ENCODE data around the gene LAP3.

Gene LAP3

DNA sequence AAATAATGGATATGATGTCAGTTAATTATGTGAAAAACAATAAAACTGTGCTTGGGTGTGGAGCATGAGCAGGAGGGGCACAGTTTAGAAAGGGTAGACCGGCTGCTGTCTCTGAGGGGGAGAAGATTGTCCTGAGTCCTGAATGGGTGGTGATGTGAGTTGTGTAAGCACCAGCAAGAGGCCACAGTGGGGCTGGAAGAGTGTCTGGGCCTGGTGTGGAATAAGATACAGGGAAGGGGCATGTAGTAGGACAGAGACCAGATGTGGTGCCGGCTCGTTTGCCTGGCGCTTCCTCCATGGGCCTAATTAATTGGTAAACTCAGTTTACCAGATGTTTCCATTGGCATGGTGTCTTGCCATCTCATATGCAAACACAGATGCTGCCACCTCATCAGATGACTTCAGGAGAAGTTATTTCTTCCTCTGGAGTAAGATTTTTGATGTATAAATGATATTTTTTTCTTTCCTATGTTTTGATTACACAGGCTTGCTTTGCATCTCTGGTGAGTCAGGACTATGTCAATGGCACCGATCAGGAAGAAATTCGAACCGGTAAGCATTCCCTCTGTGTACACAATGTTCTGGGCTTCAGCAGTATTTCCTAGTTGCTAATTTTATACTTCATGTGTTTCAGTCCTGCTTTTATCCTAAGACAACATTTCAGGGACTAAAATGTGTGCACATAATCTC lies 42.6 kb downstream of the LAP3 start:
- no peak for DNase-seq

DNA sequence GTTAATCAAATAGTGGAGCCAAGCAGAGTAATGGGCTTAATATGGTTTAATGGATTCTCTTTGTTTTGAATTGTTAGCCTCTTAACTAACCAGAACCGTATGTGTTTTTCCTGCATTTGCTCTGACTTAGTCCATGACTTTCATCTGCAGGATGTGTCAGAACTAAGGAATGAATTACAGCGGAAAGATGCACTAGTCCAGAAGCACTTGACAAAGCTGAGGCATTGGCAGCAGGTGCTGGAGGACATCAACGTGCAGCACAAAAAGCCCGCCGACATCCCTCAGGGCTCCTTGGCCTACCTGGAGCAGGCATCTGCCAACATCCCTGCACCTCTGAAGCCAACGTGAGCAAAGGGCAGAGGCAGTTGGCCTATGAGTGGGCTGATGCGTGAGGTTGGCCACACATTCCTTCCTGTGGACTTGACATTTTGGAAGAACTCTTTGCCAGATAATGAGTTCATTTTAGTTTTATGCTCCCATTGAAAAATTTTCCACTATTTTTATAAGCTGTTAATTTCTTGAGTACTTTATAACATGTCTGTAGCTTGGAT lies 46.5 kb downstream of the LAP3 start:
- no peak for DNase-seq

DNA sequence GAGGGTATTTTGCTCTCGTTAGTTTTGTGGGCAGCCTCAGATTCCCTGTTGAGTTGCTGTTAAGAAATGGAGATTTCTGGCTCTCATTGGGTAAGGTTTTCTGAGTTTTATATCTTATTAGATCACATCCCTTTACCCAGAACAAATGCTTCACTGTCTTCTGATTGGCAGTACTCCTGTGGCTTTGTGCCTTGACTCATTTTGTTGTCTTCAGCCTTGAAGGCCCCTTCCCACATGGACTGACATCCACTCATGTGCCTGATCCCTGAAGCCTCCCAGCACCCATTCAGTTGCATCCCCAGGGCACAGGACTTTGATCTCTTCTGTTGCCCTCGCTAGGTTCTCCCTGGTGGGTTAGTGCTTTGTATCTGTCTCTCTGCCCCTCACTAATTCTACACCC lies 47.8 kb downstream of the LAP3 start:
- DNase-seq: no peak

DNA sequence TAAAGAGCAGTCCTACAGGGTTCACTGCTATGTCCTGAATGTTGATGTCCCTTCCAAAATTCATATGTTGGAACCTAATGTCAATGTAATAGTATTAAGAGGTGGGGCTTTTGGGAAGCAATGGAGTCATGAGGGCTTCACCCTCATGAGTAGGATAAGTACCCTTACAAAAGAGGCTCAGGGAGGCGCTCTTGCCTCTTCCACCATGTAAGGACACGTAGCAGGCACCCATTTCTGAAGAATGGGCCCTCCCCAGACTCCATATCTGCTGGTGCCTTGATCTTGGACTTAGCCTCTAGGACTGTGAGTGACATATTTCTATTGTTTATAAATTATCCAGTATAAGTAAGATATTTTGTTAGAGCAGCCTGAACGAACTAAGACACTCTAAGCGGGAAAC lies 53.2 kb downstream of the LAP3 start:
- DNase-seq: no peak

DNA sequence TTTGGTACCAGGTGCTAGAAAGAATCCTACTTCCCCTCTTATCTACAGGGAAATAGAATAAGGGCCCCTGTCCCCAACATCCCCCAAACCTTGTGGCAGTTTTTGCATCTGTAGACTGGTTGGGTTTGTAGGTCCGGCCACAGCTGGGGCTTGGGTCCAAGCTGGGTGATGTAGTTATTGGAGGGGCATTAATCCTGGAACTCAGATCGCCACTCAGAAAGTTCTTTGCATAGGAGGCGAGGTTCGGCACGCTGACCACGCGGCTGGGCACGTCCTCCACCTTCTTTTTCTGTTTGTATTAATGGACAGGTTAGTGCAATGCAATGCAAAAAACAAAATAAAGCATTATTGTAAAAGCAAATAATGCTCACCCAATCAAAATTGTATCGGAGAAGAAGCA lies 56.6 kb downstream of the LAP3 start:
- no peak for DNase-seq

DNA sequence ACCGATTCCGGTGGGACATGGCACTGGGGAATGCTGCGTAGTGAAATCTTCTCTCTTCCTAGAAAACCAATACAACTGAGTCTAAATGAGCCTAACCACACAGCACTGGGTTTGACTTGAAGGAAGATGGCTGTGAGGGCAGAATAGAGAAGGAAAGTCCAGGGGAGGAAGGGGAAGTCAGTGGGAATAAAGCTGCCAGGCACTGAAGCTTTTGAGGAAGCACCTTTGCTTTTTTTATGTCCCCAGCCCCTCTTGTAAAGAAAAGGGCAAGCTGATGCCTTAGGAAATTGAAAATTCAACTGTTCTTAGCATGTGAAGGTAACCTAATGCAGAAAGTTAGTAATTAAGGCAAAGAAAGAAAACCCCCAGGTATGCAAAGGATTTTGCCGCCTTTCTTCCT lies 58.1 kb downstream of the LAP3 start:
- no peak for DNase-seq

DNA sequence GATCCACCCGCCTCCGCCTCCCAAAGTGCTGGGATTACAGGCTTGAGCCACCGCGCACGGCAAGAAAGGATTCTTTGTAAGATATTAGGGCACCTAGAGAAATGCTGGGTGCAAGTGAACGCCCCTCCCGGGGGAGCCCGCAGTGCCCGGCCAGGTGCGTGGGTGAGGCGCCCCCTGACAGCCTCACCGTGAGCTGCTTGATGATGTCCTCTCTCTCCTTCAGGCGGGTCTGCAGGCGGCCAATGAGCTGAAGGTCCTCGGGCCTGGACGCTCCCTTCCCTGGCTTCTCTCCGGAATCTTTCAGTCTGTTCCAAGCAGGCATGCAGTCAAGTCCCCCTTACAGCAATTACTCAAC lies 59.3 kb downstream of the LAP3 start:
- no peak for DNase-seq

DNA sequence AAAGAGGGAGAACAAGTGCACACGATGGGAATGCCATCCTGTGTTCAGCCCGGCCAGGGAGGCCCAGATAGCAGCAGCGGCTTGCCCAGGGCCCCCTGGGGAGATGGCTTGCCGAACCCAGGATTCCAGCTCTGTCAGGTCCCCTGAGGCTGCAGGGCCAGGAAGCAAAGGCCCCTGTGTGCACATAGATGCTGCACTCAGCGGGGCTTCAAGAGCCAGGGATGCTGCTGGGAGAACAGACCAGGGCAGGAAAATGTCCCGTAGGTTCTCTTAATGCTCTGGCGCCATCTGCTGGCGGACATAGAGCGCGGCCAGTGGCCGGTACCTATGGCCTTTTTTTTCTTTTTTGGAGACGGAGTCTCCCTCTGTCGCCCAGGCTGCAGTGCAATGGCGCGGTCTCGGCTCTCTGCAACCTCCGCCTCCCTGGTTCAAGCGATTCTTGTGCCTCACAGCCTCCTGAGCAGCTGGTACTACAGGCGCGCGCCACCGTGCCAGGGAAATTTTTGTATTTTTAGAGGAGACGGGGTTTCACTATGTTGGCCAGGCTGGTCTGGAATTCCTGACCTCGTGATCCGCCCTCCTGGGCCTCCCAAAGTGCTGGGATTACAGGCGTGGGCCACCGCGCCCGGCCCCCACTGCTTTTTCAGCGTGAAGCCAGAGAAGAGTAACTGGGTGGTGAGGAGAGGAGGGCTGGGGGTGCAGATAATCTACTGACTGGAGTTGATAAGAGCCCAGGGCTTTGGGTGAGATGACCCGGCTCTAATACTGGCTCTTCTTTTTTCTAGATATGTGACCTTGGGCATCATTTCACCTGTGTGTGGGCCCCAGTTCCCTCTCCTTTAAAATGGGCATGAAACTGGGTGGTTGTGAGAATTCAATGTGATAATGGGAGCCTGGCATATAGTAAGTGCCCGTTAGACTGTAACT lies 60.0 kb downstream of the LAP3 start:
- DNase-seq: peak; percentile 25 to 61 (median 49)

DNA sequence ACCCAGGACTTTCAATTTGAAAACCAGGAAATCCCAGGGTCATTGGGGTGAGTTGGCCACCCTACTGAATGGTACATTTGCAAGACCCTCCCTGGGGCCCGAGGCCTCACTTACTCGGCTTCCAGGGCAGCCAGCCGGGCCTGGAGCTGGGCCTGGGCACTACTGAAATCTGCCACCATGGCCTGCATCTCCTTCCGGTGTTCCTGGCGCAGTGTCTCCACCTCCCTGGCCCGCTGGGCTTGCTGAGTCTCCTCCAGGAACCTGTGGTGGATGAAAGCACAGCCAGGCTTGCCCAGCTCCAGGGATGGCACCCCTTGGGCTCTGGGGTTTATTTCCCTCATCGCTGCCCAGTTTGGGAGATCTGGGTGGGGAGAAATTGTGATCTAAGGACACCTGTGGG lies 62.1 kb downstream of the LAP3 start:
- DNase-seq: no peak

DNA sequence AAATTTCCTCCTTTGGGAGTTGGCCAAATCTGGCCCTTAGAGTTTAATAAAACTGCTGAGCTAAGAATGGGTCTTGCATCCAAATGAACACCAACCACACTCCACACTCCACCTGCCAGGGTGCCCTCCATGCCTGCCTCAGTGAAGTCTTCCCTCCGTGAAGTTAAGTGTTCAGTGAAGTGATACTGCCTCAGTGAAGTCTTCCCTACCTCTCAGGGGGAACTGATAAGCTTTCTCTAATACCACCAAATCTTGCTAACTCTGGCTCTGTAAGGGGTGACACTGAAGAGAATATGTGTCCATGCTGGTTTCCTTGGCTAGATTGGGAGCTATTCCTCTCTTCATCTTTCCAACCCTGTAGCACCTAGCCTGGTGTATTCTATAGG lies 65.4 kb downstream of the LAP3 start:
- DNase-seq: no peak

DNA sequence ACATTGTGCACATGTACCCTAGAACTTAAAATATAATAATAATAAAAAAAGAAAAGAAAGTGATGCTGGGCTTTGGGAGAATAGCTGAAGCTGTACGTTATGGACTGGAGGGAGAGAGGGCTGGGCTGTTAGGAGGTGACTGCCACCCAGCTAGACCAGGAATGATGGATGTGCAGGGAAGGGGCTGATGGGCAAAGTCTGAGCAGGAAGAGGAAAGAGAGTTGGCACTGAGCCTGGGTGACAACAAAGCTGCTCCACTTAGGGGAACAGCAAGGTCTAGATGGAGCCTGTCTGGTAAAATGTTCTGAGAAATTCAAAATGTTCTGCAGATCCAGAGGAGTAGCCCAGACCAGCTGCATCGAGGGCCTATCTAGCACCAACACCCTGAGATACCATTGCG lies 69.7 kb downstream of the LAP3 start:
- DNase-seq: no peak

DNA sequence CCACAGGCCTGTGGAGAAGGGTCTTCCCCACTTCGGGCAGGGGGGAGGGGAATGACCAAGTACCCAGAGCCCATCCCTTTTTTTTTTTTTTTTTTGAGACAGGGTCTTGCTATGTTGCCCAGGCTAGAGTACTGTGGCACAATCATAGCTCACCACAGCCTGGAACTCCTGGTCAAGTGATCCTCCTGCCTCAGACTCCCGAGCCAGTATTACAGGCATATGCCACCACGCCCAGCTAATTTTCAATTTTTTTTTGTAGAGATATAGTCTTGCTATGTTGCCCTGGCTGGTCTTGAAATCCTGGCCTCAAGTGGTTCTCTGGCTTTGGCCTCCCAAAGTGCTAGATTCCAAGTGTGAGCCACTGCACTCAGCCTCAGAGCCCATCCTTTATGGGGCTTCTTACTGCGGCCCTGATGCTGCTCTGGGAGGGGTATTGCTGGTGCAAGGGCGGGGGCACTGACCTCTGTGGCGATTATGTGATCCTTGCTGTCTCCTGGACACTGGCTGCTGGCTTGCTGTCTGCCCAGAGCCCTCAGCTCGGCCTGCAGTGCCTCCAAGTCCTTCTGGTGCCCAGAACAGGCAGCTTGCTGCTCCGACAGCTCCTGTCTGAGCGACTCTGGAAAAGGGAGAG lies 70.3 kb downstream of the LAP3 start:
- no peak for DNase-seq

DNA sequence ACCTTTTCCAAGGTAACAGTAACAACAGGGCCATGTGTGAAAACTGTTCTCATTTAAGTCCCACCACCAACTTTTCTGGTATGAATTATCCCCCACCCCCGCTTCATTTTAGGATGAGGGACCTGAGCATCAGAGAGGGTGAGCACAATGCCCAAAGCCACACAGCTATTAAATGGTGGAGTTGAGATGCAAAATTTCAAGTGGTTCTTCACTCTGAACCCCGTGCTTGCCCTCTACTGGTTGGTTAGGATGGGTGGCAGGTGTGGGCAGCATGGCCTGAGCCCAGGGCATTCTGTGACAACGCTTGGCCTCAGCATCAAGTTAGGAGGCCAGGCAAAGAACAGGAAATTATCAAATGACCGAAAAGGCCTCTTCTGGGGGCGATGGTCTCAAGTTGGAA lies 70.9 kb downstream of the LAP3 start:
- no peak for DNase-seq

DNA sequence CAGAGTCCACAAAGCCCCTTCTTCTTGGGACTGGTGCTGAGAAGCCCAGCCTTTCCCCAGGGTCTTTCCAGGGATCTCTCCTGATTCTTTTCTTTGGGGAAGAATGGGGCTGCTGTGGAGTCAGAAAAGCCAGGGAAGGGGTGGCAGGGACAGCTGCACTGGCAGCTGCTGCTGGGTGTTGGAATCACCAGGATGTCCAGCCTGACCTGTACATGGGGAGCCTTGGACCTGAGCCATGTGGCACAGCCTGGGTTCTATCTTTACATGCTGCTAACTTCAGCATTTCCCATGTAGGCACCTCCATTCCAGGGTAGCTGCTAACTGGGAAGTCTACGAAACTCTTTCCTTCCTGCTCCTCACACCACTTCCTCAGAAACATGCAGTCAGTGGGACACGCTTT lies 73.4 kb downstream of the LAP3 start:
- DNase-seq: no peak

DNA sequence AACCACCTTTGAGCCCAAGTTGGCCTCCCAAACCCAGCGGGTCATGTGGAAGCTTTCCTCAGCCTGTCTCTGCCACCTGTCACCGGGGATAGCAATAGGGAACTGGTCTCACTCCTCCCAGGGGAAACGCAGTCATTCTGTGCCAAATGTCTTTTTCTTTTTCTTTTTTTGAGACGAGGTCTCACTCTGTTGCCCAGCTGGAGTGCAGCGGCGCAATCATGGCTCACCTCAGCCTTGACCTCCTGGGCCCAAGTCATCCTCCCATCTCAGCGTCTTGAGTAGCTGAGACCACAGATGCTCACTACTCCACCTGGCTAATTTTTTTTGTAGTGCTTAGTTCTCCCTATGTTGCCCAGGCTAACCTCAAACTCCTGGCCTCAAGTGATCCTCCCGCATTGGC lies 77.7 kb downstream of the LAP3 start:
- no peak for DNase-seq

DNA sequence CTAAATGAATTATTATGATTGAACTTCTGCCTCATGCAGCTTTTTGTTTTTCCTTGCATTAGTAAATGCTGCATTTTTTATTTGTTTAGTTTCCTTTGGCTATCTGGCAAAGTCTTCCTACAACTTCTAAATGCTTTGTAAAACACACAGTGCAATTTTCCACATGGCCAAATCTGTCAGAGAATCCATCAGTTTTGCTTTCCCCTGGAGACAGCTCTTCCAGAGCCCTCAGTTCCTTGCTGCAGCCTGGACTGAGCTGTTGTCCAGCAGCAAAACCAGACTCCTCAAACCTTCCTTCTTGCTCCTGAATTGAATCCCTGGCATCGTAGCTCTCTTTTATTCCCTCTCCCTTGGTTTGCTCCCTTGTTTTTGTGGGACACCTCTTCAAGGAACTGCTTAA lies 80.1 kb downstream of the LAP3 start:
- DNase-seq: no peak
